IPS DF 6.9 (cell line): ENCODE data around the gene YIF1A.

Source experiments
- DNase-seq: peaks from one replicate; pipeline ENCODE4 v3.0.0-alpha.2; 2013; ENCODE audit warnings: low read depth, low spot score
- H3K27ac ChIP-seq: one replicate; pipeline ENCODE4 v1.5.1; 2013; ENCODE audit warnings: low read length, control low read depth
- H3K27me3 ChIP-seq: 2 replicates; pipeline ENCODE4 v1.6.1; 2013; ENCODE audit warnings: mild to moderate bottlenecking, low read length; ENCODE audit not compliant: control insufficient read depth, insufficient read depth
- H3K36me3 ChIP-seq: 2 replicates; pipeline ENCODE4 v1.6.1; 2013; ENCODE audit warnings: low read length; ENCODE audit not compliant: control insufficient read depth, insufficient read depth
- H3K4me1 ChIP-seq: 2 replicates; pipeline ENCODE4 v1.6.1; 2013; ENCODE audit warnings: low read length; ENCODE audit not compliant: control insufficient read depth, insufficient read depth
- H3K4me3 ChIP-seq: 2 replicates; pipeline ENCODE4 v1.5.1; 2013; ENCODE audit warnings: mild to moderate bottlenecking, low read length
- H3K9me3 ChIP-seq: 2 replicates; pipeline ENCODE4 v1.6.1; 2013; ENCODE audit warnings: low read length, inconsistent platforms; ENCODE audit not compliant: control insufficient read depth, insufficient read depth
- WGBS: extraction: QIAGEN DNeasy Blood & Tissue Kit; methylation state at CpG from one replicate; pipeline ENCODE4 v1.1.7; 2013; ENCODE audit warnings: mixed read lengths, missing lambda C conversion rate; ENCODE audit not compliant: insufficient read length, insufficient coverage; 5-methylcytosine and 5-hydroxymethylcytosine counted together

Gene YIF1A

GRCh38 chr11:66243782-66244535 is 45.0 kb downstream of the YIF1A start:
- no peak overlapping the region for H3K4me3 ChIP-seq
- no peak for DNase-seq
- WGBS, result no CpG with 5 or more reads among the region's 13 CpGs
- no peaks in the 10 kb centered on the region for H3K27me3 ChIP-seq
- no peaks in the 10 kb centered on the region for H3K4me1 ChIP-seq
- no peaks in the 10 kb centered on the region for H3K9me3 ChIP-seq
- H3K36me3 ChIP-seq, result peaks cover 3% of the 10 kb centered on the region; the same call in 1 of the 2 replicates
- H3K27ac ChIP-seq, result no peak overlapping the region

- Histone ChIP-seq H3K27ac (no peak overlapping the region), H3K9me3 (no peaks in the 10 kb centered on the region), H3K36me3 (peaks cover 3% of the 10 kb centered on the region; the same call in 1 of the 2 replicates), H3K4me1 (no peaks in the 10 kb centered on the region), H3K4me3 (no peak overlapping the region), H3K27me3 (no peaks in the 10 kb centered on the region)
- no CpG with 5 or more reads among the region's 14 CpGs for WGBS
- no peak for DNase-seq
Measured at GRCh38 chr11:66242095-66242765, 46.7 kb downstream of the YIF1A start.

GRCh38 chr11:66240781-66241136 is 48.2 kb downstream of the YIF1A start:
- peaks cover 3% of the 10 kb centered on the region; the same call in 1 of the 2 replicates for H3K36me3 ChIP-seq
- H3K4me1 ChIP-seq, result no peaks in the 10 kb centered on the region
- H3K27ac ChIP-seq, result no peak overlapping the region
- H3K4me3 ChIP-seq, result no peak overlapping the region
- no peaks in the 10 kb centered on the region for H3K27me3 ChIP-seq
- no peaks in the 10 kb centered on the region for H3K9me3 ChIP-seq
- no peak for DNase-seq
- no CpG with 5 or more reads among the region's 9 CpGs for WGBS

- peaks cover 3% of the 10 kb centered on the region; the same call in 1 of the 2 replicates for H3K36me3 ChIP-seq
- no peak overlapping the region for H3K27ac ChIP-seq
- no peak for DNase-seq
- H3K27me3 ChIP-seq, result no peaks in the 10 kb centered on the region
- no peaks in the 10 kb centered on the region for H3K9me3 ChIP-seq
- no peaks in the 10 kb centered on the region for H3K4me1 ChIP-seq
- no peak overlapping the region for H3K4me3 ChIP-seq
- WGBS, result no CpG with 5 or more reads among the region's 25 CpGs
Measured at GRCh38 chr11:66239998-66240780, 48.8 kb downstream of the YIF1A start.

- no peaks in the 10 kb centered on the region for H3K9me3 ChIP-seq
- no peak overlapping the region for H3K4me3 ChIP-seq
- no peaks in the 10 kb centered on the region for H3K4me1 ChIP-seq
- H3K27me3 ChIP-seq, result no peaks in the 10 kb centered on the region
- no peak for DNase-seq
- H3K36me3 ChIP-seq, result peaks cover 3% of the 10 kb centered on the region; the same call in 1 of the 2 replicates
- whole genome bisulfite sequencing, result no CpG with 5 or more reads among the region's 3 CpGs
- H3K27ac ChIP-seq, result no peak overlapping the region
Measured at GRCh38 chr11:66239511-66239910, 49.4 kb downstream of the YIF1A start.

GRCh38 chr11:66238786-66239413 is 50.0 kb downstream of the YIF1A start:
- Histone ChIP-seq H3K4me3 (no peak overlapping the region), H3K36me3 (peaks cover 5% of the 10 kb centered on the region; the same call in 1 of the 2 replicates), H3K9me3 (no peaks in the 10 kb centered on the region), H3K27me3 (no peaks in the 10 kb centered on the region), H3K4me1 (no peaks in the 10 kb centered on the region), H3K27ac (no peak overlapping the region)
- no CpG with 5 or more reads among the region's 17 CpGs for WGBS
- no peak for DNase-seq

- no peak for DNase-seq
- no CpG with 5 or more reads among the region's 6 CpGs for WGBS
- Histone ChIP-seq H3K27ac (no peak overlapping the region), H3K9me3 (no peaks in the 10 kb centered on the region), H3K4me1 (no peaks in the 10 kb centered on the region), H3K4me3 (no peak overlapping the region), H3K27me3 (no peaks in the 10 kb centered on the region), H3K36me3 (peaks cover 7% of the 10 kb centered on the region; the same call in 1 of the 2 replicates)
Measured at GRCh38 chr11:66237867-66238266, 51.1 kb downstream of the YIF1A start.

- Histone ChIP-seq H3K4me1 (no peaks in the 10 kb centered on the region), H3K4me3 (no peak overlapping the region), H3K36me3 (peaks cover 4% of the 10 kb centered on the region; the same call in 1 of the 2 replicates), H3K27ac (no peak overlapping the region), H3K9me3 (no peaks in the 10 kb centered on the region), H3K27me3 (no peaks in the 10 kb centered on the region)
- no peak for DNase-seq
- no CpG with 5 or more reads among the region's 11 CpGs for WGBS
Measured at GRCh38 chr11:66235141-66235540, 53.8 kb downstream of the YIF1A start.
